HG02588 (cell line): ENCODE results near the gene CBFA2T3.

ENCODE experiments used
- ATAC-seq: cut with Tn5 transposase; IDR thresholded peaks from one replicate; pipeline ENCODE4 v1.9.1; 2021; ENCODE audit warnings: mild to moderate bottlenecking, moderate library complexity; ENCODE audit not compliant: unreplicated experiment

Gene CBFA2T3

DNA sequence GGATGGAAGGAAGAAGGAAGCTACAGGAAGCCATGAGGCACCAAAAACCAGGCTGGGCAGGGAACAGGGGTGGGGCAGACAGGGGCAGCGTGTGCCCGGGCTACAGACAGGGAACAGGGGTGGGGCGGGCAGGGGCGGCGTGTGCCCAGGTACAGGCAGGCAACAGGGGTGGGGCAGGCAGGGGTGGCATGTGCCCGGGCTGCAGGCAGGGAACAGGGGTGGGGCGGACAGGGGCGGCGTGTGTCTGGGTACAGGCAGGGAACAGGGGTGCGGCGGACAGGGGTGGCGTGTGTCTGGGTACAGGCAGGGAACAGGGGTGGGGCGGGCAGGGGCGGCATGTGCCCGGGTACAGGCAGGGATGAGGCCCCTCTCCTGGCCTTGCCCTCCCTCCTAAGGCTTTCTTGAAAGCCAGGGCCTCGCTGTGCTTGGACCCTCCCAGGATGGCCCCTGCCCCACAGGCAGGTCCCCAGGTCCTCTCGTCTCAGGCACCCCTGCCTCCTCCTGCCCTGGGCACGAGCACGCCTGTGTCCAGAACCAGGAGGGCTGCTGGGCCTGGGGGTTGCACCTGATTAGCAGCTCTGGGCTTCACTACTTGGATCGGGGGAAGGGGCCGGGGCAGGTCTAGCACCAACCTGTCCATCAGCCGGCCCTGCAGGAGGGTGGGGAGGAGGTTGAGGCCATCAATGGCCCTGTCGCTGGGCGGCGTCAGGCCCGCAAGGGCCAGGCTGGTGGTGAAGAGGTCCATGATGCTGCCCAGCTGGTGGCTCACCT is 150.8 kb downstream of the CBFA2T3 start:
- ATAC-seq: no peak

DNA sequence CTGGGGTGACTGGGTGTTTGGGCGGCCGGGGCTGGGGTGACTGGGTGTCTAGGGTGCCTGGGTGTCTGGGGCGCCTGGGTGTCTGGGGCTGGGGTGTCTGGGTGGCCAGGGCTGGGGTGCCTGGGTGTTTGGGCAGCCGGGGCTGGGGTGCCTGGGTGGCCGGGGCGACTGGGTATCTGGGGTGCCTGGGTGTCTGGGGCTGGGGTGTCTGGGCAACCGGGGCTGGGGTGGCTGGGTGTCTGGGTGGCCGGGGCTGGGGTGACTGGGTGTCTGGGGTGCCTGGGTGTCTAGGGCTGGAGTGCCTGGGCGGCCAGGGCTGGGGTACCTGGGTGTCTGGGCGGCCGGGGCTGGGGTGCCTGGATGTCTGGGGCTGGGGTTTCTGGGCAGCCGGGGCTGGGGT is 151.9 kb downstream of the CBFA2T3 start:
- ATAC-seq: no peak
